ENCODE data around the gene DCDC2. TPM values are rescaled to one million over a fixed set of nuclear protein-coding genes. Genes with fewer than 3 reads are reported as not detected.
"Not testable (repeated sequence)": the region's sequence is repeated elsewhere in the genome, so short reads cannot be mapped to it uniquely, and the experiment has no call there.

Gene DCDC2
- total RNA-seq, 4 donors from 2014 or later = 0.09 TPM; not detected in 3

GRCh38 chr6:24255676-24256075 is 102.2 kb downstream of the DCDC2 start:
- no peak for TF ChIP-seq CTCF (IDR thresholded peaks at IDR 0.05)
- ATAC-seq (ENCODE audit: low FRiP score) = no peak
- no peak for DNase-seq (ENCODE audit: low spot score)

- TF ChIP-seq CTCF (IDR thresholded peaks at IDR 0.05) = no peak
- ATAC-seq (ENCODE audit: low FRiP score) (no peak), DNase-seq (ENCODE audit: low spot score) (no peak)
These were observed 104.5 kb downstream of the DCDC2 start for GRCh38 chr6:24253360-24253759.

GRCh38 chr6:24252280-24252679 is 105.6 kb downstream of the DCDC2 start:
- DNase-seq (ENCODE audit: low spot score) (no peak), ATAC-seq (ENCODE audit: low FRiP score) (no peak)
- TF ChIP-seq CTCF (IDR thresholded peaks at IDR 0.05) = no peak

GRCh38 chr6:24251339-24251738 is 106.5 kb downstream of the DCDC2 start:
- TF ChIP-seq CTCF (IDR thresholded peaks at IDR 0.05) = no peak
- ATAC-seq (ENCODE audit: low FRiP score) = no peak
- no peak for DNase-seq (ENCODE audit: low spot score)

GRCh38 chr6:24249926-24250325 is 107.9 kb downstream of the DCDC2 start:
- no peak for TF ChIP-seq CTCF (IDR thresholded peaks at IDR 0.05)
- DNase-seq (ENCODE audit: low spot score) = no peak
- ATAC-seq (ENCODE audit: low FRiP score) = no peak

GRCh38 chr6:24245275-24245674 is 112.6 kb downstream of the DCDC2 start:
- no peak for DNase-seq (ENCODE audit: low spot score)
- ATAC-seq (ENCODE audit: low FRiP score) = no peak
- TF ChIP-seq CTCF (IDR thresholded peaks at IDR 0.05) = no peak

GRCh38 chr6:24242924-24243323 is 114.9 kb downstream of the DCDC2 start:
- ATAC-seq (ENCODE audit: low FRiP score) (no peak), DNase-seq (ENCODE audit: low spot score) (no peak)
- TF ChIP-seq CTCF (IDR thresholded peaks at IDR 0.05) = no peak

- not testable (repeated sequence) for ATAC-seq (ENCODE audit: low FRiP score)
These were observed 116.1 kb downstream of the DCDC2 start for GRCh38 chr6:24241779-24242178.

More at GRCh38 chr6:24241779-24242178, 116.1 kb downstream of the DCDC2 start:
- not testable (repeated sequence) for DNase-seq (ENCODE audit: low spot score)
